Mononuclear cell (primary cell): Measurements from ENCODE around the gene S1PR2. TPM values are rescaled to one million over a fixed set of nuclear protein-coding genes. Genes with fewer than 3 reads are reported as not detected.
A peak's percentile ranks its signal among the peaks of the same experiment; 100 is the strongest.
"Not testable (repeated sequence)": the region's sequence is repeated elsewhere in the genome, so short reads cannot be mapped to it uniquely, and the experiment has no call there.

ENCODE experiments used
- H3K27me3 ChIP-seq: 2 replicates; pipeline ENCODE4 v1.6.0; 2011; ENCODE audit warnings: low read length, control low read depth; ENCODE audit not compliant: insufficient read depth
- H3K4me1 ChIP-seq: 2 replicates; pipeline ENCODE4 v1.5.1; 2011; ENCODE audit warnings: mild to moderate bottlenecking, low read length, control low read depth; ENCODE audit not compliant: insufficient read depth
- H3K4me3 ChIP-seq: 2 replicates; pipeline ENCODE4 v1.5.1; 2011; ENCODE audit warnings: mild to moderate bottlenecking, low read length, moderate library complexity
- H3K9me3 ChIP-seq: 2 replicates; pipeline ENCODE4 v1.5.1; 2011; ENCODE audit warnings: low read depth, mild to moderate bottlenecking, control low read depth, low read length
- total RNA-seq: library from RNA; depleted of rRNA; stranded (reverse); fragments of >200 nt; gene quantifications from one replicate; pipeline ENCODE4 v1.2.3, GENCODE V29; 2012

The S1PR2 gene
- total RNA-seq, 1 donor = 5.6 TPM

DNA sequence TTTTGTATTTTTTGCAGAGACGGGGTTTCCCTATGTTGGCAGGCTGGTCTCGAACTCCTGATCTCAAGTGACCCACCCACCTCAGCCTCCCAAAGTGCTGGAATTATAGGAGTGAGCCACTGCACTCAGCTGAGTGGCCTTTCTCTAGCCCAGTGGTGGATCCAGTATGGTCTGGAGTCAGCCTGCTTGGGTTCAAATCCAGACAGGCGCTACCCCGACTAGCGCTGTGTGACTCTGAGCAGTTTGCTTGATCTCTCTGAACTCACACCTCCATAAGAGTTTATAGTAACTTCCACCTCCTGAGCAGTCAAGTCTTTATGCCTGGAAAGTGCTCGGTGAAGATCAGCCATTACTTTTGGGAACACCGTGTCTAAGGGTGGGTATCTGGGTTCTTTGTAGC is 10.4 kb downstream of the S1PR2 start:
- Histone ChIP-seq H3K27me3 (no peaks in the 10 kb centered on the region), H3K4me1 (peaks cover 7% of the 10 kb centered on the region), H3K9me3 (no peaks in the 10 kb centered on the region), H3K4me3 (no peak overlapping the region)

DNA sequence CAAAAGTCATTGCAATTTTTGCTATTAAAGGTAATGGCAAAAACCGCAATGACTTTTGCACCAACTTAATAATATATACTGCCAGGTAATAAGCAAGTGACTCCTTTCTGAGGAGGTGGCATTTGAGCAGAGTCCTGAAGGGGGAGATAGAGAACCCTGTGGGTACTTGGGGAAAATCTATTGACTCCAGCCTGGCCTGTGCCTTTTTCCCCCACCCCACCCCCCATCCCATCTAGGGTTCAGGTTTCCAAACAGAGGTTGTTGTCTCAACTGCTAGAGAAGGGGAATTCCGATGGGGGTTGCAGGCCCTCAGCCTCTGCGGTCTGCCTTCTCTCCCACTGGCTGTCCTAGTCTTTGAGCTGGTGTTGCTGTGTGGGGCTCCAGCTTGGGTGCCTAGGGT is 11.5 kb downstream of the S1PR2 start:
- H3K4me1 ChIP-seq = peaks cover 7% of the 10 kb centered on the region
- no peaks in the 10 kb centered on the region for H3K9me3 ChIP-seq
- H3K4me3 ChIP-seq = no peak overlapping the region
- no peaks in the 10 kb centered on the region for H3K27me3 ChIP-seq

DNA sequence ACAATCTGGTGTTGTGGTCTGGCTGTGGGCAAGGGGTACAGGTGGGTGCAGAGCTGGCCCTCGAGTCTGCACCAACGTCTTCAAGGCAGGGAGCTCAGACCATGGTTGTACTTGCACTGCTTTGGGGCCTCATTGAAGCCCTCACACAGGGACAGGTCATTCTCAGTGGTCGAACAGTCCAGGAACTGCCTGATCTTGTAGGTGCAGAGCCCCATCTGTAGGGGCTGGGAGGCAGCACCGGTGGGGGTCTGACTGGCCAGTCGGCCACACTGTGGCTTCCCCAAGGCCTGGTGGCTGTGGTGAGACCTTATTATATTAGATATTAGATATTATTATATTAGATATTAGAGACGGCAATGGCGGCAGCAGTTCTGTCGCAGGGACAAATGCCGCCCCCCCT is 14.0 kb downstream of the S1PR2 start:
- Histone ChIP-seq H3K27me3 (no peaks in the 10 kb centered on the region), H3K4me3 (no peak overlapping the region), H3K9me3 (no peaks in the 10 kb centered on the region), H3K4me1 (no peaks in the 10 kb centered on the region)

GRCh38 chr19:10214784-10215183 is 16.3 kb downstream of the S1PR2 start:
- H3K4me3 ChIP-seq = no peak overlapping the region
- peaks cover 18% of the 10 kb centered on the region for H3K4me1 ChIP-seq
- H3K9me3 ChIP-seq = no peaks in the 10 kb centered on the region
- H3K27me3 ChIP-seq = no peaks in the 10 kb centered on the region

DNA sequence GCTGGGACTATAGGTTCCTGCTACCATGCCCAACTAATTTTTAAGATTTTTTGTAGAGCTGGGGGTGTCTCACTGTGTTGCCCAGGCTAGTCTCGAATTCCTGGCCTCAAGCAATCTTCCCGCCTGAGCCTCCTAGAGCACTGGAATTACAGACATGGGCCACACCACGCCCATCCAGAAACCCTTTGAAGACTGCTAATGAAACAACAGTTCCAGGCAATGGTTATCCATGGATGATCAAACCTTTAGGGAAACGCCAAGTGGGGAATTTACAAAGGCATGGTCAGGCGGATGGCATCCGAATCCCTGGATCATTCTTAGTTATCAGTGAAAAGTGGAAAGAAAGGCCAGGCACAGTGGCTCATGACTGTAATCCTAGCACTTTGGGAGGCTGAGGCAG is 19.4 kb downstream of the S1PR2 start:
- Histone ChIP-seq H3K4me1 (peaks cover 26% of the 10 kb centered on the region), H3K27me3 (no peaks in the 10 kb centered on the region), H3K9me3 (no peaks in the 10 kb centered on the region), H3K4me3 (no peak overlapping the region)

GRCh38 chr19:10211061-10211460 is 20.1 kb downstream of the S1PR2 start:
- H3K4me3 ChIP-seq = no peak overlapping the region
- H3K9me3 ChIP-seq = no peaks in the 10 kb centered on the region
- peaks cover 26% of the 10 kb centered on the region for H3K4me1 ChIP-seq
- no peaks in the 10 kb centered on the region for H3K27me3 ChIP-seq

GRCh38 chr19:10209315-10209714 is 21.8 kb downstream of the S1PR2 start:
- Histone ChIP-seq H3K27me3 (no peaks in the 10 kb centered on the region), H3K4me1 (peaks cover 26% of the 10 kb centered on the region), H3K9me3 (no peaks in the 10 kb centered on the region), H3K4me3 (no peak overlapping the region)

GRCh38 chr19:10207026-10207425 is 24.1 kb downstream of the S1PR2 start:
- no peaks in the 10 kb centered on the region for H3K9me3 ChIP-seq
- no peak overlapping the region for H3K4me3 ChIP-seq

DNA sequence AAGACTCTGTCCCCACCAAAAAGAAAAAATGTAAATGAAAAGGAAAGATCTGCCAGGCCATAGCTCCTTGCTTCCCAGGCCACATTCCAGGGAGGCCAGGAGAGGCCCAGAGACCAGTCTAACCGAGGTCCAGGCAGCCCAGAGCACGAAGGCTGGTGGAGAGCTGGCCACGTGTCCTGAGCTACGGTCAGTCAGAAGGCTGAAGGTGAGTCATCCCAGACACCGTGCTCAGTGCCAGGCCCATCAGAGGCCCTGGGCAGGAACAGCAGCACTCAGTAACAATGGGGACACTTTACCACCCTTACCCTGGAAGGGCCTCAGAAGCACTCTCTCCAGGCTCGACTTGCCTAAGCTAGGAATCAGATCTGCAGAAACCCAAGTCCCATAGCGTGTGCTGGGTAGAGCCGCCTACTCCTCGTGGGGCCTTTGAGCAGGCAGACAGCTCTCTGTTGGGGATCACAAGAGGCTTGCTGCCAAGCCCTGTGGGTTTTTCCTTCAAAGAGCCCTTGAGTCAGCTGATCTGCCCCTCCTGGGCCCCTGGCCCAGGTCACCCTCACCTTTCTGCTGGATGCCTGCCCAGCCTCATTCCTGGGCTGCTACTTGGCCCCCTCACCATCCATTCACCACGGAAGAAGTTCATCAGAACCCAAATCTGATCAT is 24.8 kb downstream of the S1PR2 start:
- Histone ChIP-seq H3K4me3 (no peak overlapping the region), H3K27me3 (no peaks in the 10 kb centered on the region), H3K4me1 (peaks cover 22% of the 10 kb centered on the region), H3K9me3 (no peaks in the 10 kb centered on the region)

More at GRCh38 chr19:10207026-10207425, 24.1 kb downstream of the S1PR2 start:
- peaks cover 26% of the 10 kb centered on the region for H3K4me1 ChIP-seq
- no peaks in the 10 kb centered on the region for H3K27me3 ChIP-seq

DNA sequence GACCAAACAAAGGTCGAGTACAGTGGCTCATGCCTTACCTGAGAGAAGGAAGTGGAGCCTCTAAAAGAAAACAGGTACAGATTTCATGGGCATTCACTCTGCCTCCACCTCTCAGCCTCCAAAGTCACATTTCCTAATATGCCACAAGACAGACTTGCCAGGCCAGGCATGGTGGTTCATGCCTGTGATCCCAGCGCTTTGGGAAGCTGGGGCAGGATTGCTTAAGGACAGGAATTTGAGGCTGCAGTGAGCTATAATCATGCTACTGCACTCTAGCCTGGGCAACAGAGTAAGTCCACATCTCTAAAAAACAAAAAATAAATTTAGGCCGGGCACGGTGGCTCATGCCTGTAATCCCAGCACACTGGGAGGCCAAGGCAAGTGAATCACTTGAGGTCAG is 25.5 kb downstream of the S1PR2 start:
- Histone ChIP-seq H3K4me1 (peaks cover 16% of the 10 kb centered on the region), H3K9me3 (no peaks in the 10 kb centered on the region), H3K4me3 (no peak overlapping the region), H3K27me3 (no peaks in the 10 kb centered on the region)

DNA sequence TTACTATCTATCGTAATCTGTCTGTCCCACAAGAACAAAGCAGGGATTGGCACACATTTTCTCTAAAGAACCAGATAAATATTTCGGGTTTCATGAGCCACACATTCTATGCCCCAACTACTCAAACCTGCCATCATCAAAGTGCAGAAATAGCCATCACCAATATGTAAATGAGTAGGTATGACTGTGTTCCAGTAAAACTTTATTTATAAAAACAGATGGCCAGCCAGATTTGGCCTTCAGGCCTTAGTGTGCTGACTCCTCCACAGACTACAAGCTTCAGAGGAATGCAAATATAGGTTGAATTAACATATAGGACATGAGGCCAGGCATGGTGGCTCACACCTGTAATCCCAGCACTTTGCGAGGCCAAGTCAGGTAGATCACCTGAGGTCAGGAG is 27.4 kb downstream of the S1PR2 start:
- Histone ChIP-seq H3K4me1 (peaks cover 8% of the 10 kb centered on the region), H3K4me3 (no peak overlapping the region), H3K9me3 (no peaks in the 10 kb centered on the region), H3K27me3 (no peaks in the 10 kb centered on the region)

DNA sequence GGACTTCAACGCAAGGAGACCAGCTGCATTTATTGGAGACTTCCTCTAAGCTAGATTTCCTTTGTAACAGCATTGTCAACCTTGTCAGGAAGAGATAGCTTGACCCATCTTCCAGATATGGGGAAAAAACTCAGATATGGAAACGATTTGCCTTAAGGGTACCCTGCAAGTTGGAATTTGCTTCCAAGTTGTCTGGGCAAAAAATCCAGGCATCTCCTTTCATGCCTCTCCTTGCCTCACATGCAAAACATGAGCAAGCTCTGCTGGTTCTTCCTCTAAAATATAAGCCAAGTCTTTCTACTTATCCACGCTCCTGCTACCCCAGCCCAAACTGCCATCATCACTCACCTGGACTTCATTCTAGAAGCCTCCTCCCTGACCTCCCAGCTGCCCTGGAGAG is 30.0 kb downstream of the S1PR2 start:
- Histone ChIP-seq H3K4me1 (peaks cover 23% of the 10 kb centered on the region), H3K27me3 (no peaks in the 10 kb centered on the region), H3K9me3 (no peaks in the 10 kb centered on the region), H3K4me3 (no peak overlapping the region)

GRCh38 chr19:10200101-10200500 is 31.0 kb downstream of the S1PR2 start:
- H3K4me1 ChIP-seq = peaks cover 27% of the 10 kb centered on the region
- H3K9me3 ChIP-seq, H3K27me3 ChIP-seq, H3K4me3 ChIP-seq: not testable (repeated sequence)

DNA sequence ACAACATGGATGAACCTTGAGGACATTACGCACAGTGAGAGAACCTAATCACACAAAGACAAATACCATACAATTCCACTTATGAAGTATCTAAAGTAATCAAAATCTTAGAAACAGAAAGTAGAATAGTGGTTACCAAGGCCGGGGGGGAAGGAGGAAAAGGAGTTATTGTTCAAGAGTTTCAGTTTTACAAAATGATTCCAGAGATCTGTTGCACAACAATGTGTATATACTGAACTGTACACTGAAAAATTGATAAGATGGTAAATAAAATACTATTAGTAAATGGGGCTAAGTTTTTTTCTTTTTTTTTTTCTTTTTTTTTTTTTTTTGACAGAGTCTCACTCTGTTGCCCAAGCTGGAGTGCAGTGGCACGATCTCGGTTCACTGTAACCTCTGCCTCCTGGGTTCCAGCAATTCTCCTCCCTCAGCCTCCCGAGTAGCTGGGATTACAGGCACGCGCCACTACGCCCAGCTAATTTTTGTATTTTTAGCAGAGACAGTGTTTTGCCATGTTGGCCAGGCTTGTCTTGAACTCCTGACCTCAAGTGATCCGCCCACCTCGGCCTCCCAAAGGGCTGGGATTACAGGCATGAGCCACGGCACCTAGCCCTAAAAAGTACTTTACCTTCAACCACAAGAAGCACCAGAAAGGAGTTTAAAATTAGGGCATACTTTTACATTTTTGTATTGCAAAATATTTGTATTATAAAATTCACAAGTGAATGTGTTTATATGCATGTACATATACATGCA is 32.1 kb downstream of the S1PR2 start:
- not testable (repeated sequence) for H3K4me3 ChIP-seq, H3K27me3 ChIP-seq
- H3K4me1 ChIP-seq = peaks cover 30% of the 10 kb centered on the region

GRCh38 chr19:10195199-10195519 is 36.0 kb downstream of the S1PR2 start:
- Histone ChIP-seq H3K4me3 (peak overlapping the region; percentile 90), H3K4me1 (peaks cover 49% of the 10 kb centered on the region), H3K9me3 (no peaks in the 10 kb centered on the region), H3K27me3 (no peaks in the 10 kb centered on the region)

More for the DNA sequence above, 32.1 kb downstream of the S1PR2 start:
- H3K9me3 ChIP-seq = not testable (repeated sequence)
